HTERT RPE-1 (cell line): Measurements from ENCODE around the gene ELSPBP1.
"Not testable (repeated sequence)": the region's sequence is repeated elsewhere in the genome, so short reads cannot be mapped to it uniquely, and the experiment has no call there.

Experiments used
- in situ Hi-C: fragments of 300-500 bp; cut with MboI; formaldehyde crosslinking; loops from 4 replicates; pipeline ENCODE4 v1.14.3; 2020; ENCODE audit warnings: low sequenced_read_pairs

ELSPBP1 gene

DNA sequence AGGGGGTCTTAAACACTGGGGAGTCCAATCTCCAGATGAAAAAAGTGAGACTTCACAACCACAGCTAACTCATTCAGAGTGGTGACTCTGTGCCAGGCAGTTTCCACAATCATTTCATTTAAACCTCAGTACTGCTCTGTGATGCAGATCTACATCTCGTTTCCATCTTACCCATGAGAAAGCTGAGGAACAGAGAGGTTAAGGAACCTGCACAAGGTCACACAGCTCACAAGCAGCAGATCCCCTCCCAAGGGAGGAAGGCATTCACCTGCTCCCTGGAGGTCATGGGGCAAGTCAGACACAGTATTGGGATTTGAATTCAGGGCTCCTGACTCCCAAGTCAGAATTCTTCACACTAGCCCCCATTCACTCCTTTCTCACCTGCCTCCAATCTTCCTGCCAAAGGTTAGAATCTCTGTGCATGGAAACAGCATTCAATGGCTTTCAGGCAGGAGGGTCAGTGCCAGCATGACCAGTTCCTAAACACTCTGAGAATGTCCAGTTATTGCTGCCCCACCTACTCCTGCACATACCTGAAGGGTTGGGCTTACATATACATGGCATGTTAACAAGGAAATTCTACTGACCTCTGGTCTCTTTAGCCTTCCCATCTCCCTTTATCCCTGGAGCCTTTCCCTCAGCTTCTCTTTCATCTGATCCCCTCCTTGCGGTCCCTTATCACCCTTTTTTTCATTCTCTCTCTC is 47.6 kb downstream of the ELSPBP1 start:
- in situ Hi-C loops: no loop called here

DNA sequence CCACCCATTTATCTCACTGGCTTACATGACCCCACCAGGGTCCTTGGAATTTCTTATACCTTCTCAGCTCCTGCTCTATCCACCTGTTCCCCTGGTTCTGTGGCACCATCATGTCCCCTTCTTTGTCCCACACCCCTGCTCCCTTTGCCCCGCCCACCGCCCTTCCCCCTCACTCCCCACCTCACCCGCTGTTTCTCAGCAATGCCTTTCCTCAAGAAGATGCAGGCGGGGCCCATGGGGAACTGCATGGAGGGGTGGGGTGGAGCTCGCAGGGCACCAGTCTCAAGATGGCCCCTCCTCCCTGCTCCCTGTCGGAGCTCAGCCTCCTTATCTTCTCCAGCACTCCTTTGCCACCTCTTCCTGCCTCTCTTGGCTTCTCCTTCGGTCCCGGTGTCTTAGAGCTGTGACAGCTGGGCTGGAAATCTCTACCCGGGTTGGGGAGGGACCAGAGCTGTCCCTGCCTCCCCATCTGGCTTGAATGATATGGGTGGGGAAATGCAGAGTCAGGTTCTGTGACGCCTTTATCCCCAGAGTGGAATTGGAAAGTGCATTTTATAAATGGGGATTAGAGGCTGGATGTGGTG is 49.3 kb downstream of the ELSPBP1 start, which contains the start of gene CABP5:
TSS of gene CABP5 (minus strand) at position 405 of the 584 bp plus-strand sequence. CDS start at position 248, 157 bp downstream.
- in situ Hi-C loops: no loop called here

DNA sequence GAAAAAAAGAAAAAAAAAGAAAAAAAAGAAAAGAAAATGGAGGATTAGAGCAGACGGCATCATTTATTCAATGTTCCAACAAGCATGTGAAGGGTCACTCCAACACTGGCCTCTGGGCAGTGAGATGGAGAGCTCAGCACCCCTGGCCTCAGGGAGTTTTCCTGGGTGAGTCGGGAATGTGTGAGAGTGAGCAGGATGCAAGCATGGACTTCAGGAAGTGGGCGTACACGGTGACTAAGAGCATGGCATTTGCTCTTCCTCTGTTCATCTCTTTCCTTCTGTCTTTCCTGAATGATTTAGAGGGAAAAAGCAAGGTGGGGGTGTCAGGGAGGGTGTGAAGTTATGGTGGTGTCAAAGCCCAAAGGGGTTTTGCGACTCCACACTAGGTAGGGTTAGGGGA is 50.1 kb downstream of the ELSPBP1 start:
- in situ Hi-C loops: no loop called here

DNA sequence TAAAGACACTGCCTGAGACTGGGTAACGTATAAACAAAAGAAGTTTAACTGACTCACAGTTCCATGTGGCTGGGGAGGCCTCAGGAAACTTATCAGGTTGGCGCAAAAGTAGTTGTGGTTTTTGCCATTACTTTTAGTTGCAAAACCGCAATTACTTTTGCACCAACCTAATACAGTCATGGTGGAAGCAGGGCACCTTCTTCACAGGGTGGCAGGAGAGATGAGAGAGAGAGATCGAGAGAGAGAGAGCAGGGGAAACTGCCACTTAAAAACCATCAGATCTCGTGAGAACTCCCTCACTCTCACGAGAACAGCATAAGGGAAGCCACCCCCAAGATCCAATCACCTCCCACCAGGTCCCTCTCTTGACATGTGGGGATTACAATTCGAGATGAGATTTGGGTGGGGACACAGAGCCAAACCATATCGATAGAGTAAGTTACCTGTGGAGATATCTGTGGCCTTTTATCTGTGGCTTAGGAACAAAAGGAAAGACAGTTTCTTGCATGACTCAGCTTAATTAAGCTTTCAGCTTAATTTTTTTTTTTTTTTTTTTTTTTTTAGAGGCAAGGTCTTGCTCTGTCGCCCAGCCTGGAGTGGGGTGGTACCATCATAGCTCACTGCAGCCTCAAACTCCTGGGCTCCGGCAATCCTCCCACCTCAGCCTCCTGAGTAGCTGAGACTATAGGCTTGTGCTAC is 57.1 kb downstream of the ELSPBP1 start:
- in situ Hi-C loops: no loop called here

- in situ Hi-C loops: no loop called here
Observed at GRCh38 chr19:48053076-48053475, 58.6 kb downstream of the ELSPBP1 start.

- in situ Hi-C loops: no loop called here
Observed at GRCh38 chr19:48053856-48054255, 59.4 kb downstream of the ELSPBP1 start.

DNA sequence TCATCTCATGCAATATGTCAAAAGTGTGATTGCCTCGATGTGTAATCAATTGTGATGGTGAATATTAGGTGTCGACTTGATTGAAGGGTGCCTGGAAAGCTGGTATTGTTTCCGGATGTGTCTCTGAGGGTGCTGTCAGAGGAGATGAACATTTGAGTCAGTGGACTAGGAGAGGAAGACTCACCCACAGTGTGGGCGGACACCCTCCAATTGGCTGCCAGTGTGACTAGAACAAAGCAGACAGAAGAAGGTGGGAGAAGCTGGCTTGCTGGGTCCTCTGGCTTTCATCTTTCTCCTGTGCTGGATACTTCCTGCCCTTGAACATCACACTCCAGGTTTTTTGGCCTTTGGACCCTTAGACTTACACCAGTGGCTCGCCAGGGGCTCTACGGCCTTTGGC is 64.9 kb downstream of the ELSPBP1 start:
- in situ Hi-C loops: no loop called here

- in situ Hi-C loops: no loop called here
Observed at GRCh38 chr19:48060381-48060780, 65.9 kb downstream of the ELSPBP1 start.

DNA sequence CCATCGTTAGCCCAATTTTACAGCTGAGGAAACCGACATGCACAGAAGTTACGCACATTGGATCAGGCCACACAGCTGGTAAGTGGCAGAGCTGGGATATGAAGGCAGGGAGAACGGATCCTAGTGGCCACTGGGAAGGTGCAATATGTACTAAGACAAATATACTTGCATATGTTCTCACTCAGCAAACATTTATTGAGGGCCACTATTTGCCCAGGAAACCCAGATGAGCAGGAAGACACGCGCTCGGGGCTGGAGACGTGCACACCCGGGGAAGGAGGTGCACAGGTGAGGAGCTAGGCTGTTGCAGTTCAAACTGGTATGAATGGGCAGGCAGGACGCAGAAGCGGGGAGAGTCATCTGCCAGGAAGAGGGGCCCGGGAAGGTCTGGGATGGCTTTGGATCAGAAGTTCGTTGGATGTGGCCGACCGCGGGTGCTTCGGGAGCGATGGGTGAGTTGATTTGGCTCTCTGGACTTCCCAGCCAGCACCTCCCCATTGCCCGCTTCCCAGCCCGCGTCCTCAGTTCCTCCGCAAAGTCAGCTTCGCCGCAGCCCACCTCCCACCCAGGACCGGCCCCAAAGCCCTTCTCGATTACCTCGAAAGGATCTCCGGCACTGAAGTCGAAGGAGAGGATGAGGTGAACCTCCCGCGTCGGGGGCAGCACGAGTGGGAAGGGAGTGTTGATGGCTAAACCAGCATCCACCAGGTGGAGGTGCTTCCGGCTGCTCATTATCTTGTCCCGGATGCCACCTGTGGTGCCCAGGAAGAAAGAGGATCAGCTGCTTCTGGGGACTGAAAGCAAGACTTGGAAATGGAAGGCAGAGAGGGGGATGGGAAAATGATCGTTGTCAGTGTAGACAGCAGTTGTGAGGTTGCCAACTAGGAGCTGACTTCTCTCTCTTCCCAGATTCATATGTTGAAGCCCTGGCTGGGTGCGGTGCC is 67.2 kb downstream of the ELSPBP1 start:
- in situ Hi-C loops: no loop called here

- in situ Hi-C loops: no loop called here
Observed at GRCh38 chr19:48064509-48064908, 70.1 kb downstream of the ELSPBP1 start.

DNA sequence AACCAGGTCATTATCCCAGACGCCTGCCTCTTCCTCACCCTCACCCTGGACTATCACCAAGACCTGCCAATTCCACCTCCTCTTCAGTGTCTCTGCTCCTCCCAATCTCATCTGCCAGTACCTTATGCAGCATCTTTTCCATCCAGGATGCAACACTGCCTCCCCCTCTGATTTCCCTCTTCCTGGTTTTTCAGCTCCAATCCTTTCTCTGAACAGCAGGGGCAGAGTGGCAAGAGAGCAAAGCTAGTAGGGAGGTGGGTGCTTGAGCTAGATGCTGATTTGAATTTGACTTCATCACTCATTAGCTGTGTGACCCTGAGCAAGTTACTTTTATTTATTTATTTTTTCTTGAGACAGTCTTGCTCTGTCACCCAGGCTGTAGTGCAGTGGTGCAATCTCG is 75.0 kb downstream of the ELSPBP1 start:
- in situ Hi-C loops: no loop called here

GRCh38 chr19:48070177-48070769 is 75.8 kb downstream of the ELSPBP1 start:
- in situ Hi-C loops: not testable (repeated sequence)
